HL-60 (cell line): ENCODE results near the gene BTF3.
A peak's percentile ranks its signal among the peaks of the same experiment; 100 is the strongest.

Source experiments
- DNase-seq, 2 experiments: peaks; one replicate each; pipeline ENCODE4 v3.0.0-alpha.2; 2010 to 2020; ENCODE audit warnings: low read depth in 1 of 2, low spot score in 1 of 2
- H3K27ac ChIP-seq: fragments of 250-450 bp; sonication (Bioruptor Pico); replicated peaks from 2 replicates; pipeline ENCODE4 v1.5.1; 2020; ENCODE audit warnings: mild to moderate bottlenecking, moderate library complexity
- H3K27me3 ChIP-seq: fragments of 250-450 bp; sonication (Bioruptor Pico); 2 replicates; pipeline ENCODE4 v1.5.1; 2021; ENCODE audit warnings: mild to moderate bottlenecking, moderate library complexity; ENCODE audit not compliant: insufficient read depth, poor library complexity, severe bottlenecking
- H3K4me3 ChIP-seq: replicated peaks from 2 replicates; pipeline ENCODE4 v1.5.1; 2011; ENCODE audit warnings: mild to moderate bottlenecking, control low read depth, low read length; ENCODE audit not compliant: insufficient read depth
- CTCF ChIP-seq: IDR thresholded peaks from one replicate; pipeline ENCODE4 v1.5.1; 2011; ENCODE audit warnings: low read length, control low read depth, inconsistent platforms; ENCODE audit not compliant: insufficient read depth
- GABPA ChIP-seq: IDR thresholded peaks from 2 replicates; pipeline ENCODE4 v1.6.1; 2012; ENCODE audit warnings: low read depth
- POLR2AphosphoS5 ChIP-seq: IDR thresholded peaks from 2 replicates; pipeline ENCODE4 v1.6.1; 2012; ENCODE audit warnings: low read depth
- REST ChIP-seq: IDR thresholded peaks from 2 replicates; pipeline ENCODE4 v1.6.1; 2012; ENCODE audit warnings: low read depth; ENCODE audit not compliant: insufficient replicate concordance
- SPI1 ChIP-seq: IDR thresholded peaks from 2 replicates; pipeline ENCODE4 v1.6.1; 2012; ENCODE audit warnings: low read depth, mild to moderate bottlenecking, borderline replicate concordance

The BTF3 gene

GRCh38 chr5:73450672-73451223 is 47.5 kb upstream of the BTF3 start:
- no peak overlapping the region for H3K27ac ChIP-seq
- H3K4me3 ChIP-seq, result no peak overlapping the region
- no peak for DNase-seq
- no peak for TF ChIP-seq SPI1
- no peak for TF ChIP-seq POLR2AphosphoS5
- TF ChIP-seq GABPA, result no peak
- TF ChIP-seq CTCF, result no peak
- no peak for TF ChIP-seq REST
- H3K27me3 ChIP-seq, result peaks cover 25% of the 10 kb centered on the region

GRCh38 chr5:73451224-73452130 is 46.8 kb upstream of the BTF3 start:
- DNase-seq, result peak in 1 of 2 experiments; percentile 14
- Histone ChIP-seq H3K27me3 (peaks cover 19% of the 10 kb centered on the region), H3K4me3 (no peak overlapping the region), H3K27ac (no peak overlapping the region)
- TF ChIP-seq GABPA (no peak), SPI1 (no peak), CTCF (no peak), POLR2AphosphoS5 (no peak), REST (no peak)

- no peak for DNase-seq
- no peak overlapping the region for H3K4me3 ChIP-seq
- no peak for TF ChIP-seq SPI1
- TF ChIP-seq POLR2AphosphoS5, result no peak
- no peak for TF ChIP-seq GABPA
- TF ChIP-seq CTCF, result no peak
- no peak for TF ChIP-seq REST
- H3K27me3 ChIP-seq, result peaks cover 17% of the 10 kb centered on the region
- H3K27ac ChIP-seq, result no peak overlapping the region
Observed at GRCh38 chr5:73452215-73452614, 46.0 kb upstream of the BTF3 start.
